Mesenchymal stem cell (in vitro differentiated cells and primary cell): ENCODE measurements around the gene TAGLN.

Experiments
- DNase-seq: peaks from one replicate; pipeline ENCODE4 v3.0.0-alpha.2; 2013
- H2AFZ ChIP-seq: one replicate; pipeline ENCODE4 v1.6.1; 2013; ENCODE audit warnings: low read depth, mild to moderate bottlenecking, control low read depth, inconsistent platforms, low read length, moderate library complexity
- H2AK5ac ChIP-seq: 2 replicates; pipeline ENCODE4 v1.6.1; 2013; ENCODE audit warnings: low read length, moderate library complexity, mild to moderate bottlenecking, inconsistent platforms; ENCODE audit not compliant: severe bottlenecking
- H2BK120ac ChIP-seq: one replicate; pipeline ENCODE4 v1.6.1; 2013; ENCODE audit warnings: low read depth, mild to moderate bottlenecking, inconsistent platforms, low read length, moderate library complexity
- H2BK12ac ChIP-seq, 2 experiments: one replicate each; pipeline ENCODE4 v1.6.1; 2013; ENCODE audit warnings: inconsistent platforms in 2 of 2, low read length in 2 of 2, mild to moderate bottlenecking in 2 of 2, moderate library complexity in 2 of 2, control low read depth in 1 of 2
- H2BK15ac ChIP-seq: one replicate; pipeline ENCODE4 v1.6.1; 2013; ENCODE audit warnings: mild to moderate bottlenecking, low read depth, inconsistent platforms; ENCODE audit not compliant: poor library complexity, severe bottlenecking
- H2BK5ac ChIP-seq: 2 replicates; pipeline ENCODE4 v1.6.1; 2013; ENCODE audit warnings: low read depth, mild to moderate bottlenecking, low read length, control low read depth, inconsistent platforms; ENCODE audit not compliant: poor library complexity, severe bottlenecking
- H3K14ac ChIP-seq, 2 experiments: one replicate each; pipeline ENCODE4 v1.6.1; 2013; ENCODE audit warnings: inconsistent platforms in 2 of 2, low read length in 2 of 2, control low read depth in 1 of 2, mild to moderate bottlenecking in 1 of 2, moderate library complexity in 1 of 2
- H3K18ac ChIP-seq, 2 experiments: one replicate each; pipeline ENCODE4 v1.6.1; 2013; ENCODE audit warnings: inconsistent platforms in 2 of 2, low read length in 2 of 2, control low read depth in 1 of 2, low read depth in 1 of 2, mild to moderate bottlenecking in 1 of 2
- H3K23ac ChIP-seq, 2 experiments: one replicate each; pipeline ENCODE4 v1.6.1; 2013; ENCODE audit warnings: inconsistent platforms in 2 of 2, low read length in 2 of 2, mild to moderate bottlenecking in 2 of 2, moderate library complexity in 2 of 2, control low read depth in 1 of 2
- H3K27ac ChIP-seq: 2 replicates; pipeline ENCODE4 v1.5.1; 2013; ENCODE audit warnings: mild to moderate bottlenecking, moderate library complexity, low read length, control low read depth, inconsistent platforms; ENCODE audit not compliant: poor library complexity, severe bottlenecking
- H3K27me3 ChIP-seq, 2 experiments: 2 replicates each; pipeline versions ENCODE4 v1.6.1 to v1.7.0; 2013; ENCODE audit warnings: low read length in 2 of 2, mild to moderate bottlenecking in 2 of 2, moderate library complexity in 2 of 2, control low read depth in 1 of 2, inconsistent platforms in 1 of 2; ENCODE audit not compliant: control insufficient read depth in 1 of 2, insufficient read depth in 1 of 2
- H3K36me3 ChIP-seq, 2 experiments: 2 replicates each; pipeline versions ENCODE4 v1.6.1 to v1.7.0; 2013; ENCODE audit warnings: low read length in 2 of 2, control low read depth in 1 of 2, inconsistent platforms in 1 of 2, low read depth in 1 of 2, mild to moderate bottlenecking in 1 of 2; ENCODE audit not compliant: insufficient read depth in 2 of 2, control insufficient read depth in 1 of 2
- H3K4ac ChIP-seq, 2 experiments: one replicate each; pipeline ENCODE4 v1.6.1; 2013; ENCODE audit warnings: inconsistent platforms in 2 of 2, low read length in 2 of 2, mild to moderate bottlenecking in 2 of 2, moderate library complexity in 2 of 2, control low read depth in 1 of 2, low read depth in 1 of 2
- H3K4me1 ChIP-seq: 2 replicates; pipeline ENCODE4 v1.6.1; 2013; ENCODE audit warnings: low read depth, low read length, control low read depth; ENCODE audit not compliant: control insufficient read depth, insufficient read depth
- H3K4me2 ChIP-seq: 2 replicates; pipeline ENCODE4 v1.6.1; 2013; ENCODE audit warnings: low read length, mild to moderate bottlenecking, inconsistent platforms; ENCODE audit not compliant: poor library complexity, severe bottlenecking
- H3K4me3 ChIP-seq, 2 experiments: 2 replicates each; pipeline versions ENCODE4 v1.5.1 to v1.7.0; 2013; ENCODE audit warnings: low read length in 2 of 2, mild to moderate bottlenecking in 2 of 2, control low read depth in 1 of 2, low read depth in 1 of 2; ENCODE audit not compliant: insufficient read depth in 1 of 2
- H3K79me1 ChIP-seq: replicated peaks from 2 replicates; pipeline ENCODE4 v1.6.1; 2013; ENCODE audit warnings: mild to moderate bottlenecking, control low read depth, low read length, inconsistent platforms; ENCODE audit not compliant: poor library complexity, severe bottlenecking
- H3K9ac ChIP-seq: 2 replicates; pipeline ENCODE4 v1.7.0; 2013; ENCODE audit warnings: mild to moderate bottlenecking, low read length, moderate library complexity
- H3K9me3 ChIP-seq: 2 replicates; pipeline ENCODE4 v1.7.0; 2013; ENCODE audit warnings: mild to moderate bottlenecking, low read length; ENCODE audit not compliant: control insufficient read depth
- H4K8ac ChIP-seq: one replicate; pipeline ENCODE4 v1.6.1; 2013; ENCODE audit warnings: inconsistent platforms, mild to moderate bottlenecking, low read length, moderate library complexity
- H4K91ac ChIP-seq: one replicate; pipeline ENCODE4 v1.6.1; 2013; ENCODE audit warnings: mild to moderate bottlenecking, low read length, inconsistent platforms
- WGBS: methylation state at CpG from one replicate; pipeline ENCODE4 v1.1.7; 2013; ENCODE audit warnings: mixed read lengths; 5-methylcytosine and 5-hydroxymethylcytosine counted together

TAGLN gene

GRCh38 chr11:117189941-117190544 lies 9.1 kb upstream of the TAGLN start:
- no peaks in the 10 kb centered on the region for H3K4me1 ChIP-seq
- no peak overlapping the region for H3K18ac ChIP-seq
- H3K27me3 ChIP-seq, result no peaks in the 10 kb centered on the region
- H3K36me3 ChIP-seq, result peaks cover 78 to 84% of the 10 kb centered on the region in 2 experiments
- H2AK5ac ChIP-seq, result no peak overlapping the region
- H2BK120ac ChIP-seq, result no peak overlapping the region
- no peak for DNase-seq
- H3K9ac ChIP-seq, result no peak overlapping the region
- H3K23ac ChIP-seq, result no peak overlapping the region
- H3K9me3 ChIP-seq, result no peaks in the 10 kb centered on the region
- H3K4ac ChIP-seq, result no peak overlapping the region
- no peaks in the 10 kb centered on the region for H3K79me1 ChIP-seq
- 92% methylated on average over 8 of the region's 8 CpGs for WGBS
- H4K91ac ChIP-seq, result no peak overlapping the region
- H4K8ac ChIP-seq, result no peak overlapping the region
- no peak overlapping the region for H2BK5ac ChIP-seq
- no peak overlapping the region for H3K14ac ChIP-seq
- H2BK15ac ChIP-seq, result no peak overlapping the region
- H3K27ac ChIP-seq, result no peak overlapping the region
- H2AFZ ChIP-seq, result no peak overlapping the region
- no peak overlapping the region for H2BK12ac ChIP-seq
- no peak overlapping the region for H3K4me2 ChIP-seq
- H3K4me3 ChIP-seq, result no peak overlapping the region

- DNase-seq, result no peak
- H3K27me3 ChIP-seq, result no peaks in the 10 kb centered on the region
- no peak overlapping the region for H3K4me2 ChIP-seq
- no peak overlapping the region for H3K4me3 ChIP-seq
- no peak overlapping the region for H4K91ac ChIP-seq
- no peak overlapping the region for H3K14ac ChIP-seq
- no peak overlapping the region for H4K8ac ChIP-seq
- H3K9me3 ChIP-seq, result no peaks in the 10 kb centered on the region
- H2BK15ac ChIP-seq, result no peak overlapping the region
- no peaks in the 10 kb centered on the region for H3K79me1 ChIP-seq
- H2BK120ac ChIP-seq, result no peak overlapping the region
- H3K9ac ChIP-seq, result no peak overlapping the region
- no peak overlapping the region for H2BK5ac ChIP-seq
- no peak overlapping the region for H3K18ac ChIP-seq
- no peak overlapping the region for H2BK12ac ChIP-seq
- H3K23ac ChIP-seq, result no peak overlapping the region
- WGBS, result 96% methylated on average over 25 of the region's 26 CpGs
- no peak overlapping the region for H2AFZ ChIP-seq
- peaks cover 74 to 84% of the 10 kb centered on the region in 2 experiments for H3K36me3 ChIP-seq
- H2AK5ac ChIP-seq, result no peak overlapping the region
- H3K4ac ChIP-seq, result no peak overlapping the region
- H3K4me1 ChIP-seq, result no peaks in the 10 kb centered on the region
- no peak overlapping the region for H3K27ac ChIP-seq
Measured at GRCh38 chr11:117191680-117192400, 7.3 kb upstream of the TAGLN start.

GRCh38 chr11:117192401-117192875 lies 6.7 kb upstream of the TAGLN start:
- Histone ChIP-seq H2AFZ (no peak overlapping the region), H3K4ac (no peak overlapping the region), H2BK120ac (no peak overlapping the region), H3K79me1 (no peaks in the 10 kb centered on the region), H3K4me2 (no peak overlapping the region), H3K27ac (no peak overlapping the region), H2BK12ac (no peak overlapping the region), H4K8ac (no peak overlapping the region), H3K18ac (no peak overlapping the region), H2BK15ac (no peak overlapping the region), H3K36me3 (peaks cover 71 to 79% of the 10 kb centered on the region in 2 experiments), H3K9ac (no peak overlapping the region), H3K27me3 (no peaks in the 10 kb centered on the region), H2AK5ac (no peak overlapping the region), H3K14ac (no peak overlapping the region), H3K4me3 (no peak overlapping the region), H3K23ac (no peak overlapping the region), H3K9me3 (no peaks in the 10 kb centered on the region), H3K4me1 (peaks cover 2% of the 10 kb centered on the region), H2BK5ac (no peak overlapping the region), H4K91ac (peak overlapping the region; percentile 20)
- WGBS, result 95% methylated on average over 8 of the region's 17 CpGs
- no peak for DNase-seq

- Histone ChIP-seq H4K91ac (no peak overlapping the region), H3K4me3 (no peak overlapping the region), H2BK12ac (no peak overlapping the region), H3K27me3 (no peaks in the 10 kb centered on the region), H3K14ac (no peak overlapping the region), H3K4me1 (peaks cover 11% of the 10 kb centered on the region), H2BK120ac (no peak overlapping the region), H3K27ac (no peak overlapping the region), H2AFZ (no peak overlapping the region), H3K4ac (no peak overlapping the region), H2AK5ac (no peak overlapping the region), H3K4me2 (no peak overlapping the region), H3K18ac (no peak overlapping the region), H3K36me3 (peaks cover 61 to 70% of the 10 kb centered on the region in 2 experiments), H3K9me3 (no peaks in the 10 kb centered on the region), H3K23ac (no peak overlapping the region), H2BK5ac (no peak overlapping the region), H3K9ac (no peak overlapping the region), H4K8ac (no peak overlapping the region), H2BK15ac (no peak overlapping the region), H3K79me1 (no peaks in the 10 kb centered on the region)
- no peak for DNase-seq
- WGBS, result 93% methylated on average over 15 of the region's 15 CpGs
Measured at GRCh38 chr11:117193130-117194020, 5.8 kb upstream of the TAGLN start.
